Gastroesophageal sphincter (tissue), 3 donors: Measurements from ENCODE around the gene ZNF507.

Experiments used
- CTCF ChIP-seq, 4 experiments: fragments of 200-600 bp in 2 of 4; fragments of 450-650 bp in 2 of 4; sonication (generic) in 1 of 4; IDR thresholded peaks; one replicate each; pipeline ENCODE4 v1.5.1; 2017 to 2019; ENCODE audit warnings: antibody characterized with exemption in 4 of 4, mild to moderate bottlenecking in 2 of 4, moderate library complexity in 2 of 4
- EP300 ChIP-seq: sonication (generic); formaldehyde crosslinking; IDR thresholded peaks from one replicate; pipeline ENCODE4 v1.6.1; 2017; ENCODE audit warnings: antibody characterized with exemption, mild to moderate bottlenecking
- POLR2A ChIP-seq, 2 donors: fragments of 450-650 bp; IDR thresholded peaks; one replicate each; pipeline ENCODE4 v1.6.1; 2017; ENCODE audit warnings: antibody characterized with exemption in 2 of 2, mild to moderate bottlenecking in 2 of 2, moderate library complexity in 1 of 2

GRCh38 chr19:32404933-32405430 is 59.6 kb downstream of the ZNF507 start:
- no peak for TF ChIP-seq CTCF (IDR thresholded peaks at IDR 0.05)
- no peak for TF ChIP-seq POLR2A (IDR thresholded peaks at IDR 0.05)
- no peak for TF ChIP-seq EP300
